Adrenal gland (tissue), 12 donors: ENCODE measurements around the gene TMEM108. TPM values are rescaled to one million over a fixed set of nuclear protein-coding genes. Genes with fewer than 3 reads are reported as not detected.
A peak's percentile ranks its signal among the peaks of the same experiment; 100 is the strongest.

ENCODE experiments used
- DNase-seq, 7 donors: peaks; one replicate each; pipeline ENCODE4 v3.0.0-alpha.2; 2019 to 2020
- H3K27ac ChIP-seq, 5 donors: fragments of 200-600 bp; sonication (generic) in 4 of 5; 1 replicate in 3 of 5; 2 replicates in 2 of 5; pipeline versions ENCODE4 v1.5.1 to v1.8.0; 2016 to 2020; ENCODE audit warnings: mild to moderate bottlenecking in 1 of 5
- H3K27me3 ChIP-seq: fragments of 200-600 bp; 2 replicates; pipeline ENCODE4 v1.8.0; 2021
- H3K36me3 ChIP-seq, 2 donors: fragments of 200-600 bp; replicated peaks in 1 of 2; 1 replicate in 1 of 2; 2 replicates in 1 of 2; pipeline versions ENCODE4 v1.5.1 to v1.8.0; 2018 to 2022
- H3K4me1 ChIP-seq, 2 donors: fragments of 200-600 bp; replicated peaks in 1 of 2; 1 replicate in 1 of 2; 2 replicates in 1 of 2; pipeline versions ENCODE4 v1.5.1 to v1.8.0; 2018 to 2021
- H3K4me3 ChIP-seq, 4 donors: fragments of 200-600 bp; sonication (generic) in 3 of 4; one replicate each; pipeline ENCODE4 v1.5.1; 2016 to 2018
- H3K9me3 ChIP-seq, 3 donors: fragments of 200-600 bp; sonication (generic) in 1 of 3; replicated peaks in 1 of 3; 1 replicate in 2 of 3; 2 replicates in 1 of 3; pipeline versions ENCODE4 v1.5.1 to v1.8.0; 2016 to 2021
- POLR2A ChIP-seq, 2 donors: fragments of 450-650 bp; IDR thresholded peaks; one replicate each; pipeline ENCODE4 v1.6.1; 2017; ENCODE audit warnings: antibody characterized with exemption in 2 of 2, mild to moderate bottlenecking in 2 of 2, moderate library complexity in 1 of 2
- WGBS, 4 donors: extraction: QIAGEN DNeasy Blood & Tissue Kit in 2 of 4; methylation state at CpG; one replicate each; pipeline versions ENCODE4 v1.1.5 to v1.1.7; 2013 to 2017; 5-methylcytosine and 5-hydroxymethylcytosine counted together
- intact Hi-C, 2 donors: fragments of 100-400 bp; cut with DNase I; formaldehyde crosslinking; loops; one replicate each; pipeline versions ENCODE4 v1.14.1 to v1.15.0; 2022 to 2023
- polyA plus RNA-seq, 3 donors: library from polyadenylated mRNA; stranded (reverse); fragments of 200-250 nt in 2 of 3; fragments of 350-450 nt in 1 of 3; fragmentation: Illumina TruSeq in 1 of 3; extraction: RNeasy Lipid Tissue Mini Kit (QIAGEN cat#74804) in 1 of 3; gene quantifications; one replicate each; pipeline ENCODE4 v1.2.3, GENCODE V29; 2013 to 2014
- total RNA-seq, 9 donors: library from RNA; depleted of rRNA in 4 of 9; stranded (reverse); fragments of >200 nt in 4 of 9; fragments of 120-200 nt in 1 of 9; fragmentation: NEBNext Ultra II Directional in 1 of 9; extraction: Animal tissue kit (Norgen Biotek cat#: 25700) in 1 of 9; gene quantifications; one replicate each; pipeline versions ENCODE4 v1.1.0 to v1.2.4, GENCODE V29; 2013 to 2023
- TF ChIP-seq, protein P1 (sequence below), 6 experiments: fragments of 450-650 bp in 4 of 6; fragments of 200-600 bp in 2 of 6; sonication (generic) in 1 of 6; IDR thresholded peaks; 1 replicate in 5 of 6; 2 replicates in 1 of 6; pipeline versions ENCODE4 v1.5.1 to v1.8.0; 2016 to 2021; ENCODE audit warnings: antibody characterized with exemption in 6 of 6, mild to moderate bottlenecking in 2 of 6, moderate library complexity in 1 of 6
- donor health status: healthy with polysubstance abuse.
- donor health status: Bipolar disorder and iron deficiency.
- donor health status: DM: yes; HTN: yes; CAD: no.
- donor health status: DM: no; HTN: no; CAD: no.
- donor health status: DM: no; HTN: no; CAD: no.
- donor health status: DM: yes; HTN: yes; CAD: no.

TMEM108 gene
- total and polyA plus RNA-seq, 12 donors, result 0.67 to 38.0 (median 14.8) TPM

DNA sequence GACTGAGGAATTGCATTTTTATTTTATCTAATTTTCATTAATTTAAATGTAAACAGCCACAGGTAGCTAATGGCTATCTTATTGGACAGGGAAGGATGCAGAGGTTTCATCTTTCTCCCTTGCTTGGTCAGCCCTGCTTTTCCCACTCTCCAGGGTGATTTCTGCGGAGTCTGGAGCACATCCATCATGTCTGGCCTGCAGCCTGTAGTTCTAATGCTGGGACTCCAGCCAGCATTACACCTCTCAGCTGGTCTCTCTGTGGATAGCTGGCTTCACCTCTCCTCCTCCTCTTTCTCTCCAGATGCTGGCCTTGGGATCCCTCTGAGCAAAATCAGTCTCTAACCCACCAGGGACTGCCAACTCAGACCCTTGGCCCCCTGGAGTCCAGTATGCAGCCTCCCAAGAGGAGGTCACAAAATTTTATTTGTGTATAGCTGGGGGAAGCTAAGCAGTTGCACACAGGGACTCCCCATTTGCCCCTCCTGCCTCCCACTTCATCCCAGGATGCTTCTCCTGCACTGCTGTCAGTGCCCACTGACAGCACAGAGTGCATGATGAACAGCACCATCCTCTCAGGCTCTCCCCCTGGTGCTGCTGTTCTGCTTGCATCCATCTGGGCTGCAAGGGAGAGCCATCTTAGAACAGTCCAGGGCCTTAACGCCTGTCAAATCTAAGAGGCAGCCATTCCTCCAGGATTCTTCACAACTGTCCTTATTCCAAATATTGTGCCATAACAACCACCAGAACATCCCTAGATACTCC lies 363.4 kb downstream of the TMEM108 start:
- H3K27me3 ChIP-seq, result no peaks in the 10 kb centered on the region
- no peaks in the 10 kb centered on the region for H3K9me3 ChIP-seq
- peak in 4 of 7 donors; percentile 25 to 73 (median 42) for DNase-seq
- no peak for TF ChIP-seq POLR2A (IDR thresholded peaks at IDR 0.05)
- TF ChIP-seq, protein P1, sequence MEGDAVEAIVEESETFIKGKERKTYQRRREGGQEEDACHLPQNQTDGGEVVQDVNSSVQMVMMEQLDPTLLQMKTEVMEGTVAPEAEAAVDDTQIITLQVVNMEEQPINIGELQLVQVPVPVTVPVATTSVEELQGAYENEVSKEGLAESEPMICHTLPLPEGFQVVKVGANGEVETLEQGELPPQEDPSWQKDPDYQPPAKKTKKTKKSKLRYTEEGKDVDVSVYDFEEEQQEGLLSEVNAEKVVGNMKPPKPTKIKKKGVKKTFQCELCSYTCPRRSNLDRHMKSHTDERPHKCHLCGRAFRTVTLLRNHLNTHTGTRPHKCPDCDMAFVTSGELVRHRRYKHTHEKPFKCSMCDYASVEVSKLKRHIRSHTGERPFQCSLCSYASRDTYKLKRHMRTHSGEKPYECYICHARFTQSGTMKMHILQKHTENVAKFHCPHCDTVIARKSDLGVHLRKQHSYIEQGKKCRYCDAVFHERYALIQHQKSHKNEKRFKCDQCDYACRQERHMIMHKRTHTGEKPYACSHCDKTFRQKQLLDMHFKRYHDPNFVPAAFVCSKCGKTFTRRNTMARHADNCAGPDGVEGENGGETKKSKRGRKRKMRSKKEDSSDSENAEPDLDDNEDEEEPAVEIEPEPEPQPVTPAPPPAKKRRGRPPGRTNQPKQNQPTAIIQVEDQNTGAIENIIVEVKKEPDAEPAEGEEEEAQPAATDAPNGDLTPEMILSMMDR (IDR thresholded peaks at IDR 0.05), result no peak
- 48 to 71% (median 51%) methylated on average over 2 of the region's 2 CpGs for WGBS, 4 donors
- no peaks in the 10 kb centered on the region for H3K4me1 ChIP-seq
- H3K36me3 ChIP-seq, result no peaks in the 10 kb centered on the region
- intact Hi-C loops, result no loop called here
- no peak overlapping the region for H3K4me3 ChIP-seq
- no peak overlapping the region for H3K27ac ChIP-seq

DNA sequence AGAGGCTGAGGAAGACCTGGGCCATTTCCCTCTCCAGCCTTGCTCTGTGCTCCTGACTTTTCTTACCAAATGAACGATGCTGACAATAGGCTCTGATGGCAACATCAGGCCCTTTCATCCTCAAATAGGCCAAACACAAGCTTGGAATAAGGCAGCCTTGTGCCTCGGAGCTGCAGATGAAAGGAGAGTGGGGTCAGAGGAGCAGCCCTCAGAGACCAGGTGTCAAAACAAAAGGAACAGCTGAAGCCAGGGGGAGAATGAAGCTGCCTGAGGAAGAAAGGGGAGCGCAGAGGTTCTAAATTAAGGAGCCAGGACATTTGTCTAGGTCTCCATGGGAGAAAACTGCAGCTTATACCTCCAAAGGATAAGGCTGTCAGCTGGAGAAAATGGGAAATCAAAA lies 366.7 kb downstream of the TMEM108 start:
- TF ChIP-seq, protein P1 (IDR thresholded peaks at IDR 0.05), result no peak
- TF ChIP-seq POLR2A (IDR thresholded peaks at IDR 0.05), result no peak
- no peaks in the 10 kb centered on the region for H3K4me1 ChIP-seq
- no peak for DNase-seq
- whole genome bisulfite sequencing, 4 donors, result 72 to 91% (median 81%) methylated on average over 3 of the region's 3 CpGs
- no peaks in the 10 kb centered on the region for H3K9me3 ChIP-seq
- no peak overlapping the region for H3K27ac ChIP-seq
- intact Hi-C loops, result no loop called here
- peaks cover 8% of the 10 kb centered on the region for H3K27me3 ChIP-seq
- no peak overlapping the region for H3K4me3 ChIP-seq
- H3K36me3 ChIP-seq, result no peaks in the 10 kb centered on the region

DNA sequence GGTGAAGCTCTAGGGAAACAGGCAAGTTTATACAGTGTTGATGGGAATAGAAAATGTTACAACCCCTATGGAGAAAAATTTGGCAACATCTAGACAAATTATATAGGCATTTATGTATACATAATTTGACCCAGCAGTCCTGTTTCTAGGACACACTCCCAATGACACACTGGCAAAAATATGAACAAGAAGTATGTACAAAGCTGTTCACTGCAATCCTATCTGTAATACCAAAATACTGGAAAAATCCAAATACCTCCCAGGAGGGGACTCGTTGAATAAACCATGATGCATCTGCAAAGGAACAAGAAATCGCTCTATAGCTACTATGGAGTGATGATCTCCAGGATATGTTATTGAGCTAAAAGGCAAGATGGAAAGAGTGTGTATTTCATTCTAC lies 370.2 kb downstream of the TMEM108 start:
- TF ChIP-seq POLR2A (IDR thresholded peaks at IDR 0.05), result no peak
- TF ChIP-seq, protein P1 (IDR thresholded peaks at IDR 0.05), result no peak
- peaks cover 8% of the 10 kb centered on the region for H3K27me3 ChIP-seq
- no peak overlapping the region for H3K4me3 ChIP-seq
- WGBS, 4 donors, result 83 to 90% (median 87%) methylated on average over 2 of the region's 2 CpGs
- DNase-seq, result no peak
- H3K9me3 ChIP-seq, result no peaks in the 10 kb centered on the region
- no peak overlapping the region for H3K27ac ChIP-seq
- H3K36me3 ChIP-seq, result no peaks in the 10 kb centered on the region
- peaks cover 0 to 4% of the 10 kb centered on the region in 2 donors for H3K4me1 ChIP-seq
- intact Hi-C loops, result no loop called here

DNA sequence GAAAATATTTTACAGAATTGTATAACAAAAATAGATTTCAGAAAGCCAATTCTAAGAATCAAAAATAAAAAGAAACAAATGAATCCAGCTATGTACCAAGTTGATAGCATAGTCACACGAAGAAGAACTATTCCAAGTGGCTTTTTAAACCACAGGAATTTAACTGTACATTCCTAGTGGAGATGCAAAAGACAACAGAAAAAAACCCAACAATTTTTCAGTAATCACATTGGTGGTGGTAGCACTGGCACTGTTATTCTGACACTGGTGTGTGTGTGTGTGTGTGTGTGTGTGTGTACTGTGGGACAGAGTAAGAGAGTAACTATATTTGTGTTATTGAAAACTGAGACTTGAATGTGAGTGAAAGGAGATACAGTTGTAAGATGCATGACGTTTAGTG lies 370.8 kb downstream of the TMEM108 start:
- Histone ChIP-seq H3K4me3 (no peak overlapping the region), H3K9me3 (no peaks in the 10 kb centered on the region), H3K4me1 (peaks cover 0 to 4% of the 10 kb centered on the region in 2 donors), H3K36me3 (no peaks in the 10 kb centered on the region), H3K27me3 (peaks cover 8% of the 10 kb centered on the region), H3K27ac (no peak overlapping the region)
- TF ChIP-seq, protein P1 (IDR thresholded peaks at IDR 0.05), result no peak
- TF ChIP-seq POLR2A (IDR thresholded peaks at IDR 0.05), result no peak
- DNase-seq, result no peak
- 57 to 74% (median 60%) methylated on average over 2 of the region's 2 CpGs for WGBS, 4 donors
- intact Hi-C loops, result no loop called here
